Keratinocyte (primary cell): ENCODE measurements around the gene TFF1. TPM values are rescaled to one million over a fixed set of nuclear protein-coding genes. Genes with fewer than 3 reads are reported as not detected.

ENCODE experiments used
- DNase-seq: peaks from one replicate; pipeline ENCODE4 v3.0.0-alpha.2; 2011; ENCODE audit warnings: low read depth, missing footprints, low spot score
- FAIRE-seq: peaks from 2 replicates; lab custom pipeline; 2011; peaks lifted over from hg19 to GRCh38; lab: Jason Lieb, UNC
- H2AFZ ChIP-seq: 2 replicates; pipeline ENCODE4 v1.6.0; 2012; ENCODE audit warnings: low read length, control low read depth, inconsistent platforms; ENCODE audit not compliant: control insufficient read depth
- H3K27ac ChIP-seq: 2 replicates; pipeline ENCODE4 v1.5.1; 2011; ENCODE audit warnings: low read length; ENCODE audit not compliant: control insufficient read depth, insufficient read depth
- H3K27me3 ChIP-seq: 3 replicates; pipeline ENCODE4 v1.6.0; 2011; ENCODE audit warnings: low read length; ENCODE audit not compliant: control insufficient read depth, insufficient read depth; ENCODE audit errors: extremely low read depth
- H3K36me3 ChIP-seq, 2 experiments: 2 replicates in 1 of 2; 3 replicates in 1 of 2; pipeline ENCODE4 v1.5.1; 2011; ENCODE audit warnings: low read length in 2 of 2, mild to moderate bottlenecking in 1 of 2; ENCODE audit not compliant: control insufficient read depth in 2 of 2, insufficient read depth in 2 of 2; ENCODE audit errors: extremely low read depth in 1 of 2
- H3K4me1 ChIP-seq: 3 replicates; pipeline ENCODE4 v1.5.1; 2011; ENCODE audit warnings: low read length; ENCODE audit not compliant: control insufficient read depth, insufficient read depth; ENCODE audit errors: extremely low read depth
- H3K4me2 ChIP-seq: 3 replicates; pipeline ENCODE4 v1.6.0; 2011; ENCODE audit warnings: low read depth, low read length; ENCODE audit not compliant: control insufficient read depth, insufficient read depth; ENCODE audit errors: extremely low read depth
- H3K4me3 ChIP-seq, 3 experiments: fragments of 200-600 bp in 1 of 3; sonication (generic) in 1 of 3; 2 replicates in 2 of 3; 3 replicates in 1 of 3; pipeline ENCODE4 v1.5.1; 2011 to 2016; ENCODE audit warnings: low read length in 3 of 3, mild to moderate bottlenecking in 3 of 3, control low read depth in 2 of 3, inconsistent platforms in 1 of 3, low read depth in 1 of 3, mixed read lengths in 1 of 3, mixed run types in 1 of 3, moderate library complexity in 1 of 3; ENCODE audit not compliant: control insufficient read depth in 2 of 3, insufficient read depth in 2 of 3; ENCODE audit errors: extremely low read depth in 1 of 3
- H3K79me2 ChIP-seq: 2 replicates; pipeline ENCODE4 v1.6.0; 2012; ENCODE audit warnings: low read length; ENCODE audit not compliant: control insufficient read depth, insufficient read depth
- H3K9ac ChIP-seq: 3 replicates; pipeline ENCODE4 v1.6.0; 2011; ENCODE audit warnings: low read length; ENCODE audit not compliant: control insufficient read depth, insufficient read depth; ENCODE audit errors: extremely low read depth
- H3K9me1 ChIP-seq: 3 replicates; pipeline ENCODE4 v1.6.0; 2011; ENCODE audit warnings: low read length; ENCODE audit not compliant: control insufficient read depth, insufficient read depth; ENCODE audit errors: extremely low read depth
- H3K9me3 ChIP-seq: 2 replicates; pipeline ENCODE4 v1.5.1; 2012; ENCODE audit warnings: low read depth, low read length; ENCODE audit not compliant: control insufficient read depth
- H4K20me1 ChIP-seq: 3 replicates; pipeline ENCODE4 v1.6.0; 2011; ENCODE audit warnings: low read length; ENCODE audit not compliant: control insufficient read depth, insufficient read depth; ENCODE audit errors: extremely low read depth
- CTCF ChIP-seq, 3 experiments: IDR thresholded peaks in 1 of 3; conservative IDR thresholded peaks in 1 of 3; optimal IDR thresholded peaks in 1 of 3; 2 replicates in 2 of 3; 3 replicates in 1 of 3; pipeline versions ENCODE3 to v1.5.1; 2011; ENCODE audit warnings: low read length in 3 of 3, mild to moderate bottlenecking in 3 of 3, moderate library complexity in 2 of 3, control low read depth in 1 of 3, inconsistent platforms in 1 of 3; ENCODE audit not compliant: insufficient read depth in 2 of 3; ENCODE audit errors: extremely low read depth in 1 of 3
- EZH2 ChIP-seq: IDR thresholded peaks from one replicate; pipeline ENCODE4 v1.6.1; 2012; ENCODE audit warnings: inconsistent platforms, mild to moderate bottlenecking, low read length, moderate library complexity
- dilution Hi-C: fragments of 300-500 bp; cut with MboI; formaldehyde crosslinking; loops from one replicate; pipeline ENCODE4 v1.7.0; 2020; ENCODE audit warnings: low sequenced_read_pairs; ENCODE audit not compliant: extremely low pct_ligation_motif_present
- polyA plus RNA-seq, 5 experiments: library from polyadenylated mRNA; depleted of rRNA in 3 of 5; stranded (reverse) in 3 of 5; stranded (forward) in 1 of 5; unstranded in 1 of 5; fragments of >200 nt; gene quantifications; 1 replicate in 1 of 5; 2 replicates in 3 of 5; 3 replicates in 1 of 5; pipeline versions ENCODE4 v1.2.1 to v1.2.3, GENCODE V29; 2011 to 2012; ENCODE audit warnings: missing spikeins in 2 of 5, low read depth in 1 of 5, low replicate concordance in 1 of 5

Gene TFF1
- polyA plus RNA-seq, 1 donor (not counting 4 experiments of a cell fraction or from before 2014, with no cell fraction given) = not detected

- no peak overlapping the region for H3K27ac ChIP-seq
These were observed 565 bp downstream of the TFF1 start for GRCh38 chr21:42365770-42366169.

GRCh38 chr21:42364304-42364865 lies 1.9 kb downstream of the TFF1 start:
- no peak for DNase-seq
- dilution Hi-C loops = no loop called here
- no peak for TF ChIP-seq CTCF (optimal IDR thresholded peaks at IDR 0.05 in 1 of 3, IDR thresholded peaks at IDR 0.05 in 1 of 3, conservative IDR thresholded peaks at IDR 0.05 in 1 of 3; ENCODE audit: extremely low read depth in 1 of 3, insufficient read depth in 2 of 3, low read length in 3 of 3)
- TF ChIP-seq EZH2 = no peak
- no peaks in the 10 kb centered on the region for H3K79me2 ChIP-seq
- no peaks in the 10 kb centered on the region for H3K36me3 ChIP-seq
- no peak overlapping the region for H3K27ac ChIP-seq
- no peaks in the 10 kb centered on the region for H3K4me1 ChIP-seq
- H3K27me3 ChIP-seq = no peaks in the 10 kb centered on the region
- no peak overlapping the region for H3K9ac ChIP-seq
- no peak overlapping the region for H2AFZ ChIP-seq
- no peaks in the 10 kb centered on the region for H4K20me1 ChIP-seq
- no peak overlapping the region for H3K4me3 ChIP-seq
- no peak for FAIRE-seq
- H3K4me2 ChIP-seq = no peak overlapping the region
- no peaks in the 10 kb centered on the region for H3K9me1 ChIP-seq
- H3K9me3 ChIP-seq = no peaks in the 10 kb centered on the region

More at GRCh38 chr21:42365770-42366169, 565 bp downstream of the TFF1 start:
- Histone ChIP-seq H2AFZ (no peak overlapping the region), H3K4me3 (no peak overlapping the region), H3K27me3 (no peaks in the 10 kb centered on the region), H4K20me1 (no peaks in the 10 kb centered on the region), H3K36me3 (no peaks in the 10 kb centered on the region), H3K9ac (no peak overlapping the region), H3K79me2 (no peaks in the 10 kb centered on the region), H3K9me3 (no peaks in the 10 kb centered on the region), H3K9me1 (no peaks in the 10 kb centered on the region), H3K4me2 (no peak overlapping the region), H3K4me1 (no peaks in the 10 kb centered on the region)
- dilution Hi-C loops = no loop called here
- FAIRE-seq (no peak), DNase-seq (no peak)
- TF ChIP-seq EZH2 = no peak
- no peak for TF ChIP-seq CTCF (optimal IDR thresholded peaks at IDR 0.05 in 1 of 3, IDR thresholded peaks at IDR 0.05 in 1 of 3, conservative IDR thresholded peaks at IDR 0.05 in 1 of 3; ENCODE audit: extremely low read depth in 1 of 3, insufficient read depth in 2 of 3, low read length in 3 of 3)
